Nephron (organoid): ENCODE measurements around the gene RAP2C.

Experiments
- H3K27ac Mint-ChIP-seq, 3 experiments: 2 replicates each; pipeline ENCODE4 v1.8.0; 2020; ENCODE audit warnings: mixed read lengths in 3 of 3, mild to moderate bottlenecking in 2 of 3, moderate library complexity in 1 of 3
- H3K27me3 Mint-ChIP-seq: 2 replicates; pipeline ENCODE4 v1.8.0; 2021; ENCODE audit warnings: low read depth, mild to moderate bottlenecking, moderate library complexity, mixed read lengths
- H3K36me3 Mint-ChIP-seq: 2 replicates; pipeline ENCODE4 v1.8.0; 2020; ENCODE audit warnings: low read depth, mixed read lengths
- H3K4me1 Mint-ChIP-seq: 2 replicates; pipeline ENCODE4 v1.8.0; 2020; ENCODE audit warnings: mixed read lengths
- H3K4me3 Mint-ChIP-seq, 3 experiments: 2 replicates each; pipeline ENCODE4 v1.8.0; 2020; ENCODE audit warnings: mild to moderate bottlenecking in 3 of 3, mixed read lengths in 3 of 3, moderate library complexity in 2 of 3
- H3K9me3 Mint-ChIP-seq: 2 replicates; pipeline ENCODE4 v1.8.0; 2020; ENCODE audit warnings: mixed read lengths
- TF ChIP-seq, protein P1 (sequence below), 3 experiments: fragments of 200-600 bp; sonication (generic); IDR thresholded peaks; one replicate each; pipeline ENCODE4 v1.5.0; 2021; ENCODE audit warnings: antibody characterized with exemption in 3 of 3; ENCODE audit not compliant: unreplicated experiment in 3 of 3

The RAP2C gene

DNA sequence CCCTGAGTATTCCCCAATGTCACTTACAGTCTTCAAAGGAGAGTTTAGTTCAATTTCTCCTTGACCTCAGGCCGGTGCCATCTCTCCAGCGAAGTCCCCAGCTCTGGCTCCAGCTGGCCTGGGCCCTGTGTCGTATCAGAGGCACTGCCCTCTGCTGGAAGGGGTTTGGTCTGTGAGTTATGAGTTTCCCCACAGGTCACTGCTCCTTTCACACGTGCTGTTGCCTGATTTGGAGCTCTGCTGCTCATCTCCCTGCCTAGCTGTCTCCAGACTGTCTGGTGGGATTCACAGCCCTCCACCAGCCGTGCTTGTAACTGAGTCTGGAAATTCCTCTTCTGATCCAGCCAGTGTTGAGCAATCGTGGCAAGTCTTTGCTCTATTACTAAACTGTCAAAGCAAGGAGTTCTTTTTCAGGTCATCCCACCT is at the start of gene RAP2C:
RAP2C (minus strand) TSS at position 105 of the 426 bp plus-strand sequence. CDS start 2,179 bp downstream, outside the sequence.
- peaks cover 35% of the 10 kb centered on the region for H3K4me1 Mint-ChIP-seq
- TF ChIP-seq, protein P1, sequence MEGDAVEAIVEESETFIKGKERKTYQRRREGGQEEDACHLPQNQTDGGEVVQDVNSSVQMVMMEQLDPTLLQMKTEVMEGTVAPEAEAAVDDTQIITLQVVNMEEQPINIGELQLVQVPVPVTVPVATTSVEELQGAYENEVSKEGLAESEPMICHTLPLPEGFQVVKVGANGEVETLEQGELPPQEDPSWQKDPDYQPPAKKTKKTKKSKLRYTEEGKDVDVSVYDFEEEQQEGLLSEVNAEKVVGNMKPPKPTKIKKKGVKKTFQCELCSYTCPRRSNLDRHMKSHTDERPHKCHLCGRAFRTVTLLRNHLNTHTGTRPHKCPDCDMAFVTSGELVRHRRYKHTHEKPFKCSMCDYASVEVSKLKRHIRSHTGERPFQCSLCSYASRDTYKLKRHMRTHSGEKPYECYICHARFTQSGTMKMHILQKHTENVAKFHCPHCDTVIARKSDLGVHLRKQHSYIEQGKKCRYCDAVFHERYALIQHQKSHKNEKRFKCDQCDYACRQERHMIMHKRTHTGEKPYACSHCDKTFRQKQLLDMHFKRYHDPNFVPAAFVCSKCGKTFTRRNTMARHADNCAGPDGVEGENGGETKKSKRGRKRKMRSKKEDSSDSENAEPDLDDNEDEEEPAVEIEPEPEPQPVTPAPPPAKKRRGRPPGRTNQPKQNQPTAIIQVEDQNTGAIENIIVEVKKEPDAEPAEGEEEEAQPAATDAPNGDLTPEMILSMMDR (IDR thresholded peaks at IDR 0.05; ENCODE audit: unreplicated experiment in 3 of 3), result peak; percentile 51 to 67 (median 58)
- H3K36me3 Mint-ChIP-seq, result peaks cover 6% of the 10 kb centered on the region
- peak within 1 kb of the TSS; percentile 92 to 99 (median 96) for H3K4me3 Mint-ChIP-seq
- H3K27me3 Mint-ChIP-seq, result no peaks in the 10 kb centered on the region
- H3K9me3 Mint-ChIP-seq, result no peaks in the 10 kb centered on the region
- H3K27ac Mint-ChIP-seq, result peak within 1 kb of the TSS; percentile 96 to 99 (median 96)

- no peaks in the 10 kb centered on the region for H3K27me3 Mint-ChIP-seq
Observed at GRCh38 chrX:132267392-132267791, 48.1 kb upstream of the RAP2C start.

GRCh38 chrX:132266583-132267355 is 47.5 kb upstream of the RAP2C start:
- Mint-ChIP-seq H3K27ac (no peak overlapping the region), H3K27me3 (no peaks in the 10 kb centered on the region), H3K4me3 (no peak overlapping the region), H3K36me3 (peaks cover 20% of the 10 kb centered on the region), H3K4me1 (peaks cover 25% of the 10 kb centered on the region), H3K9me3 (peaks cover 12% of the 10 kb centered on the region)
- TF ChIP-seq, protein P1 (IDR thresholded peaks at IDR 0.05; ENCODE audit: unreplicated experiment in 3 of 3), result no peak

More at GRCh38 chrX:132267392-132267791, 48.1 kb upstream of the RAP2C start:
- H3K36me3 Mint-ChIP-seq, result peaks cover 20% of the 10 kb centered on the region
- TF ChIP-seq, protein P1 (IDR thresholded peaks at IDR 0.05; ENCODE audit: unreplicated experiment in 3 of 3), result no peak
- H3K27ac Mint-ChIP-seq, result no peak overlapping the region
- peaks cover 25% of the 10 kb centered on the region for H3K4me1 Mint-ChIP-seq
- H3K9me3 Mint-ChIP-seq, result peaks cover 12% of the 10 kb centered on the region
- no peak overlapping the region for H3K4me3 Mint-ChIP-seq

GRCh38 chrX:132263127-132263526 is 43.9 kb upstream of the RAP2C start:
- Mint-ChIP-seq H3K27ac (no peak overlapping the region), H3K36me3 (peaks cover 23% of the 10 kb centered on the region), H3K4me1 (peaks cover 14% of the 10 kb centered on the region), H3K4me3 (no peak overlapping the region), H3K27me3 (no peaks in the 10 kb centered on the region), H3K9me3 (peaks cover 12% of the 10 kb centered on the region)
- TF ChIP-seq, protein P1 (IDR thresholded peaks at IDR 0.05; ENCODE audit: unreplicated experiment in 3 of 3), result no peak

GRCh38 chrX:132258509-132258908 is 39.3 kb upstream of the RAP2C start:
- no peak overlapping the region for H3K27ac Mint-ChIP-seq
- H3K36me3 Mint-ChIP-seq, result peaks cover 11% of the 10 kb centered on the region
- H3K4me1 Mint-ChIP-seq, result no peaks in the 10 kb centered on the region
- H3K9me3 Mint-ChIP-seq, result peaks cover 7% of the 10 kb centered on the region
- no peaks in the 10 kb centered on the region for H3K27me3 Mint-ChIP-seq
- TF ChIP-seq, protein P1 (IDR thresholded peaks at IDR 0.05; ENCODE audit: unreplicated experiment in 3 of 3), result no peak
- no peak overlapping the region for H3K4me3 Mint-ChIP-seq

DNA sequence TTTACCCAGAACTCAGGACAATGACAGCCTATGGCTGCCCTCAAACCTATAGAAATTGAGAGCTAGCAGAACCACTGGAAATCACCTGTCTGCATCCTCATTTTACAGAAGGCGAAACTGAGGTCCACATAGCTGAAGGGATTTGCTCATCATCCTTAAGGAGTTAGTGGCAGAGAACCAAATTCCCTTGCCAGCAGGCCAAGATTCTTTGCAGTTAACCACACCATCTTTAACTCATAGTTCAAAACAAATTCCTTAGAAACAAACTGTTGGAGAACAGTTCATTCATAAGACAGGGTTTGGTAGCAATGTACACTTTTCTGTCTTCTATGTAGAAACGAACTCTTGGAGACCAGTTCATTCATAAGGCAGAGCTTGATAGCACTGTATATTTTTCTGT is 37.9 kb upstream of the RAP2C start:
- TF ChIP-seq, protein P1 (IDR thresholded peaks at IDR 0.05; ENCODE audit: unreplicated experiment in 3 of 3), result no peak
- Mint-ChIP-seq H3K4me1 (no peaks in the 10 kb centered on the region), H3K36me3 (peaks cover 4% of the 10 kb centered on the region), H3K27me3 (no peaks in the 10 kb centered on the region), H3K9me3 (peaks cover 5% of the 10 kb centered on the region), H3K27ac (no peak overlapping the region), H3K4me3 (no peak overlapping the region)
